ENCODE measurements around the gene MPZL3.

DNA sequence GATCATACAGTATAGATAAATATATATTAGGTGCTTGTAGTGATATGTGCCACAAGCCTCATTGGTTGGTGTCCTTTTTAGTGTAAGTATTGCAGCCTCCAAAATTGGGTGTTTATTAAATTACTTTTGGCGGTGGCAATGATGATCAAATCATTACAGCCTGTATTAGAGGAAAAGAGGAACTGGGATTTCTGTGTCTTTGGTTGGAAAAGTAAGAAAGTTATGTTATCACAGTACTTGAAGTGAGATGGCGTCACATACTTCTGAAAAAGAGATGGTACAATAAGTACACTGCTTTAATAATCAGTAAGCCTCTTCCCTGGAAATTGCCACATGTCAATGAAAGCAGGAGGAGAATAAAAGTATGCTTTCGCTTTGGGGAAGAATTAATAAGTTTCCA, 523 bp upstream of the MPZL3 start:
- TF ChIP-seq POLR2A (IDR thresholded peaks at IDR 0.05) (no peak), CTCF (IDR thresholded peaks at IDR 0.05) (no peak)

Data from esophagus squamous epithelium (tissue), 4 donors.